Caco-2 (cell line): ENCODE measurements around the gene WDR45B. TPM values are rescaled to one million over a fixed set of nuclear protein-coding genes. Genes with fewer than 3 reads are reported as not detected.

Source experiments
- BruUV-seq: library from RNA; stranded (reverse); fragments of 400-500 nt; replicated peaks from 2 replicates; lab custom pipeline; 2021; lab: Mats Ljungman, UMichigan
- CTCF ChIA-PET: fragments of 300-600 bp; sonication (Branson Sonifier 250); formaldehyde crosslinking; loops from one replicate; lab custom pipeline; 2022; ENCODE audit warnings: antibody characterized with exemption; lab: Charles Lee
- POLR2A ChIA-PET: fragments of 300-600 bp; sonication (Branson Sonifier 250); formaldehyde crosslinking; loops from one replicate; lab custom pipeline; 2022; ENCODE audit warnings: antibody characterized with exemption; lab: Charles Lee
- DNase-seq, 2 experiments: peaks; one replicate each; pipeline versions ENCODE4 v3.0.0 to v3.0.0-alpha.2; 2020 to 2022
- H3K27me3 ChIP-seq: replicated peaks from 2 replicates; pipeline ENCODE4 v1.6.0; 2011; ENCODE audit warnings: low read length; ENCODE audit not compliant: control insufficient read depth, insufficient read depth
- H3K36me3 ChIP-seq: 2 replicates; pipeline ENCODE4 v1.5.1; 2011; ENCODE audit warnings: low read length; ENCODE audit not compliant: control insufficient read depth, insufficient read depth
- H3K4me1 ChIP-seq: fragments of 250-450 bp; sonication (Bioruptor Pico); 2 replicates; pipeline ENCODE4 v1.5.1; 2020; ENCODE audit warnings: mild to moderate bottlenecking
- H3K4me3 ChIP-seq: 2 replicates; pipeline ENCODE4 v1.5.1; 2011; ENCODE audit warnings: low read depth, mild to moderate bottlenecking, control low read depth, low read length
- H3K9me3 ChIP-seq: fragments of 250-450 bp; sonication (Bioruptor Pico); 2 replicates; pipeline ENCODE4 v1.5.1; 2020; ENCODE audit warnings: mild to moderate bottlenecking, moderate library complexity
- H3K27ac Mint-ChIP-seq: one replicate; pipeline ENCODE4 v1.8.0; 2022; ENCODE audit warnings: mixed read lengths; ENCODE audit not compliant: unreplicated experiment
- H3K27me3 Mint-ChIP-seq: one replicate; pipeline ENCODE4 v1.8.0; 2022; ENCODE audit warnings: mixed read lengths; ENCODE audit not compliant: insufficient read depth, unreplicated experiment
- H3K36me3 Mint-ChIP-seq: one replicate; pipeline ENCODE4 v1.8.0; 2022; ENCODE audit warnings: mild to moderate bottlenecking, mixed read lengths; ENCODE audit not compliant: insufficient read depth, unreplicated experiment
- H3K4me1 Mint-ChIP-seq: one replicate; pipeline ENCODE4 v1.8.0; 2022; ENCODE audit warnings: low read depth, mixed read lengths; ENCODE audit not compliant: unreplicated experiment
- H3K4me3 Mint-ChIP-seq: one replicate; pipeline ENCODE4 v1.8.0; 2022; ENCODE audit warnings: mild to moderate bottlenecking, moderate library complexity, mixed read lengths; ENCODE audit not compliant: unreplicated experiment
- H3K9me3 Mint-ChIP-seq: one replicate; pipeline ENCODE4 v1.8.0; 2022; ENCODE audit warnings: mixed read lengths; ENCODE audit not compliant: unreplicated experiment
- intact Hi-C: fragments of 100-400 bp; cut with micrococcal nuclease; formaldehyde crosslinking; loops from one replicate; pipeline ENCODE4 v1.10.0; 2022; ENCODE audit not compliant: unreplicated experiment
- total RNA-seq: library from RNA; stranded (reverse); gene quantifications from 2 replicates; pipeline ENCODE4 v1.2.3, GENCODE V29; 2022
- TF ChIP-seq, protein P1 (sequence below), 2 experiments: fragments of 200-600 bp in 1 of 2; IDR thresholded peaks; 1 replicate in 1 of 2; 2 replicates in 1 of 2; pipeline versions ENCODE4 v1.5.1 to v1.8.0; 2011 to 2022; ENCODE audit warnings: antibody characterized with exemption in 1 of 2, control low read depth in 1 of 2, inconsistent platforms in 1 of 2, low read depth in 1 of 2, low read length in 1 of 2, mild to moderate bottlenecking in 1 of 2, moderate library complexity in 1 of 2; ENCODE audit not compliant: insufficient read depth in 1 of 2, severe bottlenecking in 1 of 2, unreplicated experiment in 1 of 2

WDR45B gene
- total RNA-seq, 1 experiment from 2014 or later, result 106 TPM

GRCh38 chr17:82616021-82616711 lies 32.1 kb downstream of the WDR45B start:
- ChIA-PET CTCF (interaction anchor here (0.7 to 0.8 kb wide), 2 partner anchors 62 to 218 kb away, joined by 3 to 4 read pairs; no protein-coding TSS in a partner anchor), POLR2A (no interaction called here)
- no TSS peak for BruUV-seq
- Histone ChIP-seq H3K9me3 (no peaks in the 10 kb centered on the region), H3K4me1 (no peaks in the 10 kb centered on the region), H3K27me3 (no peaks in the 10 kb centered on the region), H3K4me3 (no peak overlapping the region), H3K36me3 (peaks cover 5% of the 10 kb centered on the region)
- no peak for DNase-seq
- Mint-ChIP-seq H3K4me1 (peaks cover 7% of the 10 kb centered on the region), H3K36me3 (peaks cover 100% of the 10 kb centered on the region), H3K9me3 (no peaks in the 10 kb centered on the region), H3K27ac (no peak overlapping the region), H3K4me3 (no peak overlapping the region), H3K27me3 (no peaks in the 10 kb centered on the region)
- TF ChIP-seq, protein P1, sequence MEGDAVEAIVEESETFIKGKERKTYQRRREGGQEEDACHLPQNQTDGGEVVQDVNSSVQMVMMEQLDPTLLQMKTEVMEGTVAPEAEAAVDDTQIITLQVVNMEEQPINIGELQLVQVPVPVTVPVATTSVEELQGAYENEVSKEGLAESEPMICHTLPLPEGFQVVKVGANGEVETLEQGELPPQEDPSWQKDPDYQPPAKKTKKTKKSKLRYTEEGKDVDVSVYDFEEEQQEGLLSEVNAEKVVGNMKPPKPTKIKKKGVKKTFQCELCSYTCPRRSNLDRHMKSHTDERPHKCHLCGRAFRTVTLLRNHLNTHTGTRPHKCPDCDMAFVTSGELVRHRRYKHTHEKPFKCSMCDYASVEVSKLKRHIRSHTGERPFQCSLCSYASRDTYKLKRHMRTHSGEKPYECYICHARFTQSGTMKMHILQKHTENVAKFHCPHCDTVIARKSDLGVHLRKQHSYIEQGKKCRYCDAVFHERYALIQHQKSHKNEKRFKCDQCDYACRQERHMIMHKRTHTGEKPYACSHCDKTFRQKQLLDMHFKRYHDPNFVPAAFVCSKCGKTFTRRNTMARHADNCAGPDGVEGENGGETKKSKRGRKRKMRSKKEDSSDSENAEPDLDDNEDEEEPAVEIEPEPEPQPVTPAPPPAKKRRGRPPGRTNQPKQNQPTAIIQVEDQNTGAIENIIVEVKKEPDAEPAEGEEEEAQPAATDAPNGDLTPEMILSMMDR (IDR thresholded peaks at IDR 0.05; ENCODE audit: insufficient read depth in 1 of 2, low read depth in 1 of 2, low read length in 1 of 2, severe bottlenecking in 1 of 2, unreplicated experiment in 1 of 2), result no peak
- intact Hi-C loops, result no loop called here

GRCh38 chr17:82615084-82616020 lies 32.9 kb downstream of the WDR45B start:
- Histone ChIP-seq H3K27me3 (no peaks in the 10 kb centered on the region), H3K4me1 (no peaks in the 10 kb centered on the region), H3K4me3 (no peak overlapping the region), H3K36me3 (peaks cover 5% of the 10 kb centered on the region), H3K9me3 (no peaks in the 10 kb centered on the region)
- TSS peak; percentile 70 for BruUV-seq
- Mint-ChIP-seq H3K27me3 (no peaks in the 10 kb centered on the region), H3K4me1 (peaks cover 7% of the 10 kb centered on the region), H3K36me3 (peaks cover 100% of the 10 kb centered on the region), H3K9me3 (no peaks in the 10 kb centered on the region), H3K27ac (no peak overlapping the region), H3K4me3 (no peak overlapping the region)
- intact Hi-C loops, result no loop called here
- peak in 1 of 2 experiments; percentile 53 for DNase-seq
- ChIA-PET POLR2A (no interaction called here), CTCF (interaction anchor here (0.7 to 0.8 kb wide), 2 partner anchors 61 to 217 kb away, joined by 3 to 4 read pairs; no protein-coding TSS in a partner anchor)
- TF ChIP-seq, protein P1 (IDR thresholded peaks at IDR 0.05; ENCODE audit: insufficient read depth in 1 of 2, low read depth in 1 of 2, low read length in 1 of 2, severe bottlenecking in 1 of 2, unreplicated experiment in 1 of 2), result peak; percentile 11 to 29

DNA sequence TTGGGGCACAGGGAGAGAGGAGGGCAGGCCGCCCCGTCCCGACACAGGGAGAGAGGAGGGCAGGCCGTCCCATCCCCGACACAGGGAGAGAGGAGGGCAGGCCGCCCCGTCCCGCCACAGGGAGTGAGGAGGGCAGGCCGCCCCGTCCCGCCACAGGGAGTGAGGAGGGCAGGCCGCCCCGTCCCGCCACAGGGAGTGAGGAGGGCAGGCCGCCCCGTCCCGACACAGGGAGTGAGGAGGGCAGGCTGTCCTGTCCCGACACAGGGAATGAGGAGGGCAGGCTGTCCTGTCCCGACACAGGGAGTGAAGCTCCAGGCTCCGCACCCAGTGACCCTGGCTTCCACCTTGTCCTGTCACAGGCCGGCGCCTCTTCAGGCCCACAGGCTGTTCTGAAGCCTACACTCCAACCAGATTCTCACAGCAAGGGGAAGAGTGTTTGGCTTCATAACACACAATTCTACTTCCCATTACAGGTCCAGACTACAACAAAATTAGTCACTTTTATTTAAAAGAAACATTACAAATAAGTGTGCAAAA lies 34.1 kb downstream of the WDR45B start:
- no TSS peak for BruUV-seq
- peaks cover 5% of the 10 kb centered on the region for H3K36me3 ChIP-seq
- CTCF ChIA-PET, result no interaction called here
- Mint-ChIP-seq H3K36me3 (peaks cover 100% of the 10 kb centered on the region), H3K27ac (no peak overlapping the region), H3K9me3 (no peaks in the 10 kb centered on the region), H3K4me3 (no peak overlapping the region), H3K27me3 (no peaks in the 10 kb centered on the region), H3K4me1 (peaks cover 7% of the 10 kb centered on the region)
- TF ChIP-seq, protein P1 (IDR thresholded peaks at IDR 0.05; ENCODE audit: insufficient read depth in 1 of 2, low read depth in 1 of 2, low read length in 1 of 2, severe bottlenecking in 1 of 2, unreplicated experiment in 1 of 2), result no peak
- H3K4me3 ChIP-seq, result no peak overlapping the region
- no peaks in the 10 kb centered on the region for H3K4me1 ChIP-seq
- POLR2A ChIA-PET, result interaction anchor here (0.6 kb wide), 1 partner anchor 50 kb away, joined by 3 read pairs; no protein-coding TSS in a partner anchor
- H3K9me3 ChIP-seq, result no peaks in the 10 kb centered on the region
- DNase-seq, result no peak
- no peaks in the 10 kb centered on the region for H3K27me3 ChIP-seq
- intact Hi-C loops, result no loop called here
